Stimulated activated CD4-positive, alpha-beta T cell treated with anti-CD3 and anti-CD28 coated beads, Interleukin-1b, Interleukin-23, amount 100 ng/mL, for 48 hours (primary cell): ENCODE measurements around the gene RAVER2.

Experiments
- DNase-seq: peaks from one replicate; pipeline ENCODE4 v3.0.0-alpha.2; 2020

Gene RAVER2

GRCh38 chr1:64848803-64849202, 103.9 kb downstream of the RAVER2 start:
- DNase-seq, result no peak

GRCh38 chr1:64849942-64850341, 105.1 kb downstream of the RAVER2 start:
- DNase-seq, result no peak

- DNase-seq, result no peak
Measured at GRCh38 chr1:64850846-64851245, 106.0 kb downstream of the RAVER2 start.

- no peak for DNase-seq
Measured at GRCh38 chr1:64851664-64852063, 106.8 kb downstream of the RAVER2 start.

- DNase-seq, result no peak
Measured at GRCh38 chr1:64854674-64855073, 109.8 kb downstream of the RAVER2 start.

- DNase-seq, result no peak
Measured at GRCh38 chr1:64855557-64855956, 110.7 kb downstream of the RAVER2 start.

- no peak for DNase-seq
Measured at GRCh38 chr1:64856553-64856952, 111.7 kb downstream of the RAVER2 start.

- no peak for DNase-seq
Measured at GRCh38 chr1:64857347-64857746, 112.5 kb downstream of the RAVER2 start.

GRCh38 chr1:64861611-64862010, 116.7 kb downstream of the RAVER2 start:
- no peak for DNase-seq

GRCh38 chr1:64864018-64864940, 119.4 kb downstream of the RAVER2 start:
- DNase-seq, result peak; percentile 26

- no peak for DNase-seq
Measured at GRCh38 chr1:64865105-64865757, 120.4 kb downstream of the RAVER2 start.

GRCh38 chr1:64866689-64867088, 121.8 kb downstream of the RAVER2 start:
- no peak for DNase-seq

- DNase-seq, result no peak
Measured at GRCh38 chr1:64867266-64867665, 122.4 kb downstream of the RAVER2 start.

- no peak for DNase-seq
Measured at GRCh38 chr1:64871256-64871655, 126.4 kb downstream of the RAVER2 start.

GRCh38 chr1:64872067-64872466, 127.2 kb downstream of the RAVER2 start:
- no peak for DNase-seq

GRCh38 chr1:64873576-64873975, 128.7 kb downstream of the RAVER2 start:
- DNase-seq, result no peak

- DNase-seq, result no peak
Measured at GRCh38 chr1:64874666-64875065, 129.8 kb downstream of the RAVER2 start.

- DNase-seq, result no peak
Measured at GRCh38 chr1:64875101-64875500, 130.2 kb downstream of the RAVER2 start.

- no peak for DNase-seq
Measured at GRCh38 chr1:64875606-64876005, 130.7 kb downstream of the RAVER2 start.

GRCh38 chr1:64877151-64877550, 132.3 kb downstream of the RAVER2 start:
- DNase-seq, result no peak

GRCh38 chr1:64877598-64877997, 132.7 kb downstream of the RAVER2 start:
- no peak for DNase-seq

GRCh38 chr1:64878090-64878489, 133.2 kb downstream of the RAVER2 start:
- no peak for DNase-seq

GRCh38 chr1:64878931-64879611, 134.2 kb downstream of the RAVER2 start:
- DNase-seq, result no peak

- no peak for DNase-seq
Measured at GRCh38 chr1:64880449-64880848, 135.6 kb downstream of the RAVER2 start.
